H1 (cell line): ENCODE measurements around the gene PSMD13. TPM values are rescaled to one million over a fixed set of nuclear protein-coding genes. Genes with fewer than 3 reads are reported as not detected.

Experiments
- CTCF ChIA-PET: fragments of 300-600 bp; sonication (Branson Sonifier 250); formaldehyde crosslinking; loops from one replicate; lab custom pipeline; 2021; ENCODE audit not compliant: partially characterized antibody; lab: Charles Lee
- POLR2A ChIA-PET: fragments of 300-600 bp; sonication (Branson Sonifier 250); formaldehyde crosslinking; loops from one replicate; lab custom pipeline; 2021; ENCODE audit warnings: inconsistent platforms; ENCODE audit not compliant: partially characterized antibody; lab: Charles Lee
- DNase-seq, 2 experiments: peaks; one replicate each; pipeline versions ENCODE4 v3.0.0 to v3.0.0-alpha.2; 2010 to 2022; ENCODE audit warnings: low spot score in 2 of 2, low read depth in 1 of 2, mixed read lengths in 1 of 2
- FAIRE-seq: peaks from 2 replicates; lab custom pipeline; 2011; peaks lifted over from hg19 to GRCh38; lab: Jason Lieb, UNC
- H2AFZ ChIP-seq: 2 replicates; pipeline ENCODE4 v1.8.1; 2012; ENCODE audit warnings: low read length, inconsistent platforms
- H2AK5ac ChIP-seq: 2 replicates; pipeline ENCODE4 v1.6.1; 2013; ENCODE audit warnings: low read depth, low read length
- H2BK120ac ChIP-seq: replicated peaks from 2 replicates; pipeline ENCODE3; 2013; ENCODE audit warnings: low read depth, low read length, inconsistent platforms
- H2BK12ac ChIP-seq: 2 replicates; pipeline ENCODE4 v1.6.1; 2013; ENCODE audit warnings: low read depth, low read length
- H2BK15ac ChIP-seq: 2 replicates; pipeline ENCODE4 v1.6.1; 2013; ENCODE audit warnings: low read length
- H2BK20ac ChIP-seq: 2 replicates; pipeline ENCODE4 v1.6.1; 2013; ENCODE audit warnings: low read length
- H2BK5ac ChIP-seq: 2 replicates; pipeline ENCODE4 v1.6.1; 2013; ENCODE audit warnings: low read depth, low read length
- H3K14ac ChIP-seq: 2 replicates; pipeline ENCODE4 v1.6.1; 2013; ENCODE audit warnings: inconsistent platforms; ENCODE audit not compliant: insufficient read length
- H3K18ac ChIP-seq: 2 replicates; pipeline ENCODE4 v1.6.1; 2013; ENCODE audit warnings: low read length; ENCODE audit errors: extremely low read depth
- H3K23ac ChIP-seq: 2 replicates; pipeline ENCODE4 v1.6.1; 2013; ENCODE audit warnings: inconsistent platforms; ENCODE audit not compliant: insufficient read length
- H3K23me2 ChIP-seq: 2 replicates; pipeline ENCODE4 v1.6.1; 2013; ENCODE audit warnings: low read depth, low read length
- H3K27ac ChIP-seq: 2 replicates; pipeline ENCODE4 v1.6.1; 2011; ENCODE audit warnings: low read depth, low read length, inconsistent platforms
- H3K27me3 ChIP-seq, 4 experiments: replicated peaks in 1 of 4; 1 replicate in 1 of 4; 2 replicates in 3 of 4; pipeline versions ENCODE4 v1.6.1 to v1.8.1; 2011 to 2013; ENCODE audit warnings: low read length in 3 of 4, mild to moderate bottlenecking in 3 of 4, inconsistent platforms in 2 of 4, mixed read lengths in 2 of 4, moderate library complexity in 1 of 4; ENCODE audit not compliant: control insufficient read depth in 3 of 4, insufficient read depth in 3 of 4; ENCODE audit errors: extremely low read depth in 1 of 4
- H3K36me3 ChIP-seq, 4 experiments: 2 replicates each; pipeline versions ENCODE4 v1.6.1 to v1.8.1; 2011 to 2013; ENCODE audit warnings: mild to moderate bottlenecking in 4 of 4, low read length in 3 of 4, moderate library complexity in 2 of 4, control low read depth in 1 of 4, inconsistent platforms in 1 of 4; ENCODE audit not compliant: insufficient read depth in 4 of 4, control insufficient read depth in 2 of 4
- H3K4ac ChIP-seq: replicated peaks from 2 replicates; pipeline ENCODE3; 2013; ENCODE audit warnings: low read length, low read depth, mixed read lengths, inconsistent platforms; ENCODE audit not compliant: insufficient read length
- H3K4me1 ChIP-seq, 4 experiments: replicated peaks in 1 of 4; 1 replicate in 1 of 4; 2 replicates in 3 of 4; pipeline versions ENCODE4 v1.6.1 to v1.8.1; 2011 to 2013; ENCODE audit warnings: low read length in 3 of 4, inconsistent platforms in 2 of 4, mixed read lengths in 1 of 4; ENCODE audit not compliant: insufficient read depth in 4 of 4, control insufficient read depth in 3 of 4
- H3K4me2 ChIP-seq, 2 experiments: 2 replicates each; pipeline versions ENCODE4 v1.6.1 to v1.8.1; 2011 to 2013; ENCODE audit warnings: low read depth in 2 of 2, low read length in 2 of 2, control low read depth in 1 of 2, inconsistent platforms in 1 of 2, mild to moderate bottlenecking in 1 of 2; ENCODE audit not compliant: insufficient read depth in 1 of 2
- H3K4me3 ChIP-seq, 4 experiments: fragments of 200-600, 300-600 bp in 1 of 4; sonication (generic), shearing (Covaris generic), sonication (Bioruptor Twin) in 1 of 4; 2 replicates each; pipeline versions ENCODE4 v1.5.1 to v1.8.1; 2011 to 2016; ENCODE audit warnings: low read length in 4 of 4, low read depth in 3 of 4, control low read depth in 2 of 4, inconsistent platforms in 2 of 4, mild to moderate bottlenecking in 2 of 4, mixed read lengths in 1 of 4, moderate library complexity in 1 of 4; ENCODE audit not compliant: insufficient read depth in 2 of 4; ENCODE audit errors: extremely low read depth in 1 of 4
- H3K56ac ChIP-seq: replicated peaks from 2 replicates; pipeline ENCODE3; 2013; ENCODE audit warnings: low read depth, mild to moderate bottlenecking, mixed read lengths, low read length, inconsistent platforms; ENCODE audit not compliant: insufficient read length
- H3K79me1 ChIP-seq: 2 replicates; pipeline ENCODE4 v1.6.1; 2013; ENCODE audit warnings: low read depth, low read length, control low read depth
- H3K79me2 ChIP-seq, 2 experiments: 2 replicates each; pipeline versions ENCODE4 v1.6.1 to v1.8.1; 2012 to 2013; ENCODE audit warnings: low read length in 2 of 2, mild to moderate bottlenecking in 2 of 2, inconsistent platforms in 1 of 2; ENCODE audit not compliant: insufficient read depth in 2 of 2, control insufficient read depth in 1 of 2
- H3K9ac ChIP-seq, 4 experiments: replicated peaks in 1 of 4; 1 replicate in 1 of 4; 2 replicates in 3 of 4; pipeline versions ENCODE4 v1.6.1 to v1.8.1; 2011 to 2013; ENCODE audit warnings: low read depth in 3 of 4, low read length in 3 of 4, control low read depth in 2 of 4, mild to moderate bottlenecking in 2 of 4, moderate library complexity in 2 of 4, inconsistent platforms in 1 of 4; ENCODE audit errors: extremely low read depth in 1 of 4
- H3K9me3 ChIP-seq, 2 experiments: 2 replicates each; pipeline versions ENCODE4 v1.6.1 to v1.8.1; 2012 to 2013; ENCODE audit warnings: mild to moderate bottlenecking in 2 of 2, moderate library complexity in 2 of 2, control low read depth in 1 of 2, inconsistent platforms in 1 of 2, low read depth in 1 of 2, low read length in 1 of 2, mixed read lengths in 1 of 2; ENCODE audit not compliant: insufficient read depth in 2 of 2
- H4K20me1 ChIP-seq, 2 experiments: replicated peaks in 1 of 2; 2 replicates each; pipeline versions ENCODE3 to v1.8.1; 2011 to 2013; ENCODE audit warnings: inconsistent platforms in 2 of 2, low read length in 2 of 2, mild to moderate bottlenecking in 1 of 2; ENCODE audit not compliant: insufficient read depth in 2 of 2, control insufficient read depth in 1 of 2
- H4K5ac ChIP-seq: 2 replicates; pipeline ENCODE4 v1.6.1; 2013; ENCODE audit warnings: low read length, low read depth, mixed read lengths, inconsistent platforms; ENCODE audit not compliant: insufficient read length
- H4K8ac ChIP-seq: 2 replicates; pipeline ENCODE4 v1.8.0; 2013; ENCODE audit warnings: mild to moderate bottlenecking, moderate library complexity, low read length, inconsistent platforms; ENCODE audit not compliant: insufficient read depth; ENCODE audit errors: extremely low read depth
- H4K91ac ChIP-seq: replicated peaks from 2 replicates; pipeline ENCODE3; 2013; ENCODE audit warnings: low read length, mixed read lengths, inconsistent platforms; ENCODE audit not compliant: insufficient read length
- BCL11A ChIP-seq, 2 experiments: IDR thresholded peaks; one replicate each; pipeline ENCODE4 v1.6.1; 2011; ENCODE audit warnings: low read depth in 2 of 2, low read length in 2 of 2, mild to moderate bottlenecking in 2 of 2
- CTBP2 ChIP-seq: IDR thresholded peaks from 2 replicates; pipeline ENCODE4 v1.7.0; 2011; ENCODE audit warnings: borderline replicate concordance, mild to moderate bottlenecking, moderate library complexity, mixed read lengths, low read length; ENCODE audit not compliant: insufficient read depth, insufficient read length
- E2F6 ChIP-seq: IDR thresholded peaks from 2 replicates; pipeline ENCODE4 v1.6.1; 2012; ENCODE audit warnings: inconsistent platforms
- EP300 ChIP-seq, 2 experiments: IDR thresholded peaks; 1 replicate in 1 of 2; 2 replicates in 1 of 2; pipeline ENCODE4 v1.6.1; 2011 to 2012; ENCODE audit warnings: low read depth in 2 of 2, low read length in 2 of 2, mild to moderate bottlenecking in 2 of 2, borderline replicate concordance in 1 of 2, inconsistent platforms in 1 of 2, moderate library complexity in 1 of 2
- KDM4A ChIP-seq: IDR thresholded peaks from one replicate; pipeline ENCODE4 v1.7.1; 2012; ENCODE audit warnings: low read depth, mild to moderate bottlenecking, moderate library complexity, low read length, inconsistent platforms; ENCODE audit not compliant: severe bottlenecking
- NRF1 ChIP-seq: IDR thresholded peaks from 2 replicates; pipeline ENCODE4 v1.6.1; 2011; ENCODE audit warnings: mild to moderate bottlenecking, low read depth, low read length, improper control_type of control experiment
- PHF8 ChIP-seq: fragments of 200-600 bp; sonication (generic); conservative IDR thresholded peaks from 2 replicates; pipeline ENCODE4 v1.7.1; 2012; ENCODE audit warnings: low read depth, mild to moderate bottlenecking, inconsistent platforms, low read length, moderate library complexity
- RBBP5 ChIP-seq: IDR thresholded peaks from 2 replicates; pipeline ENCODE4 v1.7.1; 2012; ENCODE audit warnings: low read depth, mild to moderate bottlenecking, inconsistent platforms, low read length, moderate library complexity, borderline replicate concordance
- RNF2 ChIP-seq: fragments of 200-900, 300-1000 bp; sonication (generic); IDR thresholded peaks from 2 replicates; pipeline ENCODE4 v1.7.1; 2016; ENCODE audit warnings: borderline replicate concordance, low read depth, mild to moderate bottlenecking, antibody characterized with exemption, low read length; ENCODE audit not compliant: poor library complexity, severe bottlenecking; ENCODE audit errors: missing control alignments
- RXRA ChIP-seq: IDR thresholded peaks from 2 replicates; pipeline ENCODE4 v1.6.1; 2011; ENCODE audit warnings: low read depth, mild to moderate bottlenecking, low read length, moderate library complexity; ENCODE audit not compliant: insufficient read depth
- WGBS, 2 experiments: shearing (Covaris generic) in 1 of 2; methylation state at CpG; one replicate each; pipeline versions ENCODE4 v1.1.6 to v1.1.7; 2013 to 2015; ENCODE audit warnings: low lambda C conversion rate in 2 of 2, mixed read lengths in 2 of 2, inconsistent platforms in 1 of 2, low coverage in 1 of 2, missing lambda C conversion rate in 1 of 2; ENCODE audit not compliant: insufficient replicate concordance in 2 of 2, insufficient coverage in 1 of 2, insufficient read length in 1 of 2; ENCODE audit errors: extremely low coverage in 1 of 2, missing lambda C conversion rate in 1 of 2; 5-methylcytosine and 5-hydroxymethylcytosine counted together
- polyA plus RNA-seq, 7 experiments: library from polyadenylated mRNA; depleted of rRNA in 3 of 7; stranded (reverse) in 5 of 7; unstranded in 2 of 7; fragments of >200 nt in 5 of 7; fragments of 200-250 nt in 2 of 7; gene quantifications; 1 replicate in 5 of 7; 2 replicates in 1 of 7; 4 replicates in 1 of 7; pipeline versions ENCODE4 v1.2.1 to v1.2.3, GENCODE V29; 2011 to 2013; ENCODE audit warnings: missing spikeins in 2 of 7, mixed read lengths in 2 of 7
- total RNA-seq: library from RNA; stranded (reverse); fragmentation: NEBNext Ultra II Directional; extraction: Animal tissue kit (Norgen Biotek cat#: 25700); gene quantifications from 2 replicates; pipeline ENCODE4 v1.2.1, GENCODE V29; 2021
- TF ChIP-seq, protein P1 (sequence below): IDR thresholded peaks from 2 replicates; pipeline ENCODE4 v1.6.1; 2011; ENCODE audit warnings: low read depth, mild to moderate bottlenecking, low read length; ENCODE audit not compliant: insufficient read depth

PSMD13 gene
- total and polyA plus RNA-seq, 2 of the 8 experiments (the other 6 are each of a cell fraction or from before 2014, with no cell fraction given), result 121 to 141 TPM

GRCh38 chr11:253886-254270 lies 17.1 kb downstream of the PSMD13 start:
- Histone ChIP-seq H3K4me1 (no peaks in the 10 kb centered on the region), H3K4me2 (no peak overlapping the region), H3K36me3 (peaks cover 10 to 30% (median 19%) of the 10 kb centered on the region in 4 experiments), H3K56ac (no peak overlapping the region), H2AK5ac (no peak overlapping the region), H3K18ac (no peak overlapping the region), H3K14ac (no peak overlapping the region), H3K79me2 (no peaks in the 10 kb centered on the region), H2BK12ac (no peak overlapping the region), H3K4ac (no peak overlapping the region), H2AFZ (no peak overlapping the region), H4K91ac (no peak overlapping the region), H4K5ac (no peak overlapping the region), H2BK120ac (no peak overlapping the region), H3K27me3 (no peaks in the 10 kb centered on the region; a peak in 1 of 7 replicates), H3K9me3 (no peaks in the 10 kb centered on the region), H3K27ac (no peak overlapping the region), H2BK20ac (no peak overlapping the region), H2BK15ac (no peak overlapping the region), H3K23me2 (peaks cover 8% of the 10 kb centered on the region), H2BK5ac (no peak overlapping the region), H3K79me1 (no peaks in the 10 kb centered on the region), H3K9ac (no peak overlapping the region), H4K20me1 (no peaks in the 10 kb centered on the region), H4K8ac (no peak overlapping the region), H3K23ac (no peak overlapping the region), H3K4me3 (no peak overlapping the region)
- ChIA-PET CTCF (interaction anchor here (1.0 to 9.8 kb wide), 7 partner anchors 13 to 111 kb away, joined by 3 to 212 read pairs (median 36); partner anchors contain the start of genes B4GALNT4, NLRP6 and PSMD13), POLR2A (interaction anchor here (0.7 to 1.3 kb wide), 3 partner anchors 16 to 26 kb away, joined by 3 to 4 read pairs (median 3); no protein-coding TSS in a partner anchor)
- DNase-seq (no peak), FAIRE-seq (no peak)
- 86% methylated on average over 5 of the region's 5 CpGs; no CpG with 5 or more reads in 1 of the 2 experiments for WGBS, 2 experiments
- TF ChIP-seq RXRA, result no peak
- no peak for TF ChIP-seq BCL11A (IDR thresholded peaks at IDR 0.05; ENCODE audit: low read depth in 2 of 2, low read length in 2 of 2)
- TF ChIP-seq, protein P1, sequence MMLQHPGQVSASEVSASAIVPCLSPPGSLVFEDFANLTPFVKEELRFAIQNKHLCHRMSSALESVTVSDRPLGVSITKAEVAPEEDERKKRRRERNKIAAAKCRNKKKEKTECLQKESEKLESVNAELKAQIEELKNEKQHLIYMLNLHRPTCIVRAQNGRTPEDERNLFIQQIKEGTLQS, result no peak
- TF ChIP-seq PHF8, result no peak
- no peak for TF ChIP-seq CTBP2
- no peak for TF ChIP-seq RBBP5
- no peak for TF ChIP-seq NRF1
- TF ChIP-seq KDM4A, result no peak
- no peak for TF ChIP-seq EP300 (IDR thresholded peaks at IDR 0.05; ENCODE audit: borderline replicate concordance in 1 of 2, low read depth in 2 of 2, low read length in 2 of 2)
- TF ChIP-seq RNF2, result no peak
- no peak for TF ChIP-seq E2F6
